H9 (cell line): ENCODE measurements around the gene ANGPT4. TPM values are rescaled to one million over a fixed set of nuclear protein-coding genes. Genes with fewer than 3 reads are reported as not detected.

ENCODE experiments used
- DNase-seq: peaks from one replicate; pipeline ENCODE4 v3.0.0-alpha.2; 2017
- H2AFZ ChIP-seq: one replicate; pipeline ENCODE4 v1.6.1; 2013; ENCODE audit warnings: mild to moderate bottlenecking, low read length, control low read depth, moderate library complexity
- H2AK5ac ChIP-seq: 2 replicates; pipeline ENCODE4 v1.6.1; 2013; ENCODE audit warnings: low read length, control low read depth, mixed read lengths; ENCODE audit not compliant: insufficient read length
- H2BK120ac ChIP-seq: one replicate; pipeline ENCODE4 v1.6.1; 2013; ENCODE audit warnings: low read depth, mild to moderate bottlenecking, low read length, control low read depth, inconsistent platforms; ENCODE audit not compliant: poor library complexity, severe bottlenecking
- H2BK12ac ChIP-seq: 2 replicates; pipeline ENCODE4 v1.6.1; 2013; ENCODE audit warnings: low read length, control low read depth, mixed read lengths, low read depth; ENCODE audit not compliant: insufficient read length
- H2BK15ac ChIP-seq: 2 replicates; pipeline ENCODE4 v1.6.1; 2013; ENCODE audit warnings: low read depth, low read length, control low read depth
- H2BK20ac ChIP-seq: one replicate; pipeline ENCODE4 v1.6.1; 2013; ENCODE audit warnings: low read depth, mild to moderate bottlenecking, low read length, control low read depth, inconsistent platforms; ENCODE audit not compliant: poor library complexity, severe bottlenecking
- H2BK5ac ChIP-seq: 2 replicates; pipeline ENCODE4 v1.6.1; 2013; ENCODE audit warnings: low read length, control low read depth, mixed read lengths; ENCODE audit not compliant: insufficient read length
- H3K14ac ChIP-seq: 2 replicates; pipeline ENCODE4 v1.6.1; 2013; ENCODE audit warnings: low read length, control low read depth; ENCODE audit not compliant: insufficient read depth
- H3K18ac ChIP-seq: 2 replicates; pipeline ENCODE4 v1.6.1; 2013; ENCODE audit warnings: low read depth, mild to moderate bottlenecking, mixed read lengths, low read length, control low read depth; ENCODE audit not compliant: insufficient read length
- H3K23ac ChIP-seq: 2 replicates; pipeline ENCODE4 v1.6.1; 2013; ENCODE audit warnings: low read length, control low read depth, mixed read lengths, low read depth; ENCODE audit not compliant: insufficient read length
- H3K23me2 ChIP-seq: 2 replicates; pipeline ENCODE4 v1.6.1; 2013; ENCODE audit warnings: low read depth, mild to moderate bottlenecking, mixed read lengths, low read length, control low read depth; ENCODE audit not compliant: insufficient read length, poor library complexity, severe bottlenecking
- H3K27ac ChIP-seq: 2 replicates; pipeline ENCODE4 v1.5.1; 2013; ENCODE audit warnings: low read length, control low read depth, mixed read lengths, low read depth; ENCODE audit not compliant: insufficient read length
- H3K27me3 ChIP-seq: 2 replicates; pipeline ENCODE4 v1.6.1; 2013; ENCODE audit warnings: low read length, control low read depth, inconsistent platforms; ENCODE audit not compliant: insufficient read depth
- H3K4ac ChIP-seq: 2 replicates; pipeline ENCODE4 v1.6.1; 2013; ENCODE audit warnings: low read depth, mild to moderate bottlenecking, control low read depth, inconsistent platforms, low read length, moderate library complexity
- H3K4me1 ChIP-seq: 2 replicates; pipeline ENCODE4 v1.6.1; 2013; ENCODE audit warnings: low read length, control low read depth, inconsistent platforms; ENCODE audit not compliant: insufficient read depth
- H3K4me2 ChIP-seq: 2 replicates; pipeline ENCODE4 v1.6.1; 2013; ENCODE audit warnings: low read length, control low read depth, mixed read lengths; ENCODE audit not compliant: insufficient read length, insufficient read depth
- H3K56ac ChIP-seq: 2 replicates; pipeline ENCODE4 v1.6.1; 2013; ENCODE audit warnings: low read depth, mild to moderate bottlenecking, mixed read lengths, low read length, control low read depth; ENCODE audit not compliant: insufficient read length
- H3K79me1 ChIP-seq: 2 replicates; pipeline ENCODE4 v1.6.1; 2013; ENCODE audit warnings: low read depth, mild to moderate bottlenecking, moderate library complexity, low read length, control low read depth, inconsistent platforms; ENCODE audit not compliant: insufficient read depth, poor library complexity, severe bottlenecking
- H3K79me2 ChIP-seq: 2 replicates; pipeline ENCODE4 v1.6.1; 2013; ENCODE audit warnings: low read length, control low read depth, inconsistent platforms; ENCODE audit not compliant: insufficient read depth
- H3K9ac ChIP-seq: 2 replicates; pipeline ENCODE4 v1.6.1; 2013; ENCODE audit warnings: low read length, control low read depth, mixed read lengths; ENCODE audit not compliant: insufficient read length; ENCODE audit errors: extremely low read depth
- H3K9me3 ChIP-seq: one replicate; pipeline ENCODE4 v1.6.1; 2013; ENCODE audit warnings: low read depth, low read length, inconsistent platforms; ENCODE audit not compliant: control insufficient read depth
- H3T11ph ChIP-seq: one replicate; pipeline ENCODE4 v1.6.1; 2013; ENCODE audit warnings: mild to moderate bottlenecking, low read length, control low read depth, inconsistent platforms
- H4K20me1 ChIP-seq: one replicate; pipeline ENCODE4 v1.6.1; 2013; ENCODE audit not compliant: control insufficient read depth, insufficient read length, insufficient read depth
- H4K5ac ChIP-seq: 2 replicates; pipeline ENCODE4 v1.6.1; 2013; ENCODE audit warnings: low read depth, mild to moderate bottlenecking, mixed read lengths, low read length, control low read depth; ENCODE audit not compliant: insufficient read length
- H4K8ac ChIP-seq: replicated peaks from 2 replicates; pipeline ENCODE4 v1.6.1; 2013; ENCODE audit warnings: low read length, control low read depth, mixed read lengths, low read depth; ENCODE audit not compliant: insufficient read length
- H4K91ac ChIP-seq: 2 replicates; pipeline ENCODE4 v1.6.1; 2013; ENCODE audit warnings: low read depth, mild to moderate bottlenecking, moderate library complexity, mixed read lengths, low read length, control low read depth; ENCODE audit not compliant: insufficient read length
- H3K27ac Mint-ChIP-seq, 3 experiments: 2 replicates in 2 of 3; 3 replicates in 1 of 3; pipeline ENCODE4 v1.8.0; 2020 to 2021; ENCODE audit warnings: mixed read lengths in 3 of 3, mild to moderate bottlenecking in 1 of 3, moderate library complexity in 1 of 3
- H3K27me3 Mint-ChIP-seq: 2 replicates; pipeline ENCODE4 v1.8.0; 2021; ENCODE audit warnings: low read depth, mild to moderate bottlenecking, moderate library complexity, mixed read lengths
- H3K36me3 Mint-ChIP-seq, 3 experiments: 2 replicates in 2 of 3; 3 replicates in 1 of 3; pipeline ENCODE4 v1.8.0; 2020 to 2021; ENCODE audit warnings: low read depth in 3 of 3, mixed read lengths in 3 of 3; ENCODE audit not compliant: insufficient read depth in 1 of 3
- H3K4me1 Mint-ChIP-seq, 2 experiments: 2 replicates each; pipeline ENCODE4 v1.8.0; 2020; ENCODE audit warnings: mixed read lengths in 2 of 2
- H3K4me3 Mint-ChIP-seq, 2 experiments: 2 replicates in 1 of 2; 3 replicates in 1 of 2; pipeline ENCODE4 v1.8.0; 2020 to 2021; ENCODE audit warnings: mild to moderate bottlenecking in 2 of 2, mixed read lengths in 2 of 2, moderate library complexity in 1 of 2
- H3K9me3 Mint-ChIP-seq, 2 experiments: 2 replicates in 1 of 2; 3 replicates in 1 of 2; pipeline ENCODE4 v1.8.0; 2020; ENCODE audit warnings: mild to moderate bottlenecking in 2 of 2, mixed read lengths in 2 of 2, moderate library complexity in 1 of 2
- WGBS: extraction: QIAGEN DNeasy Blood & Tissue Kit; methylation state at CpG from one replicate; pipeline ENCODE4 v1.1.7; 2013; ENCODE audit warnings: missing lambda C conversion rate, low lambda C conversion rate, mixed read lengths; ENCODE audit not compliant: insufficient read length; ENCODE audit errors: extremely low coverage; 5-methylcytosine and 5-hydroxymethylcytosine counted together
- total RNA-seq: library from RNA; stranded (reverse); gene quantifications from 2 replicates; pipeline ENCODE4 v1.2.1, GENCODE V29; 2021
- TF ChIP-seq, protein P1 (sequence below): fragments of 200-600 bp; sonication (generic); conservative IDR thresholded peaks from 3 replicates; pipeline ENCODE4 v1.8.0; 2021; ENCODE audit warnings: antibody characterized with exemption, mild to moderate bottlenecking

Gene ANGPT4
- total RNA-seq, 1 experiment from 2014 or later, result 0.11 TPM

DNA sequence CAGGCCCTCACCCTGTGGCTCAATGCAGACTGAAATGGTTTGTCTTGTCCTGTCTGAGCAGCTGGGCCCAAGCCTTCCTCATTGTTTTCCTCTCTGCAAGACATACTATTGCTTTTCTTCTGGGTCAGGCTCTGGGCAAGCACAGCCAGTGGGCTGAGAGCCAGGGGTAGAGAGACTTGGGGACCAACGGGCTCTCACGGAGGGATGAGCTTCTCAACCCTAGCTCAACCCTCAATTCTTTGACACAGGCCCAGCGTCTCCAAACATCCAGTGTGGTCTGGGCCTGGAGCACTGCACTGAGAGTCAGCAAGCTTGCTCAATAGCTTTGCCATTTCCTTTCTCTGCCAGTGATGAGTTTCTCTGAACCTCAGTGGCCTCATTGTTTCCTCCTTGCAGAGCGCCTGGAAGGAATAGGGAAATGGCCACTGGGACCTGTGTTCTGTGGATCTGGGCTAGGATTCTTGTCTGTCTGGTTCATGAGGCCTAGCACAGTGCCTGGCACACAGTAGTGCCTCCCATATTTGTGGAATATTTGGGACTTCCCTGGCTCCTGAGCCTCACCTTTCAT lies 9.3 kb downstream of the ANGPT4 start:
- Mint-ChIP-seq H3K27me3 (peaks cover 1% of the 10 kb centered on the region; the same call in 1 of the 2 replicates), H3K9me3 (no peaks in the 10 kb centered on the region), H3K4me1 (peaks cover 3 to 5% of the 10 kb centered on the region in 2 experiments; a peak in 3 of 4 replicates), H3K4me3 (no peak overlapping the region), H3K36me3 (no peaks in the 10 kb centered on the region), H3K27ac (no peak overlapping the region; a peak in 1 of 7 replicates)
- no peak overlapping the region for H4K5ac ChIP-seq
- H2BK5ac ChIP-seq, result no peak overlapping the region
- H4K8ac ChIP-seq, result no peak overlapping the region
- H3K4ac ChIP-seq, result no peak overlapping the region
- no peak overlapping the region for H2BK12ac ChIP-seq
- no peak overlapping the region for H2BK15ac ChIP-seq
- no peak overlapping the region for H2BK20ac ChIP-seq
- H4K20me1 ChIP-seq, result no peaks in the 10 kb centered on the region
- no peak overlapping the region for H3K18ac ChIP-seq
- no peaks in the 10 kb centered on the region for H3K79me1 ChIP-seq
- no peak overlapping the region for H2BK120ac ChIP-seq
- TF ChIP-seq, protein P1, sequence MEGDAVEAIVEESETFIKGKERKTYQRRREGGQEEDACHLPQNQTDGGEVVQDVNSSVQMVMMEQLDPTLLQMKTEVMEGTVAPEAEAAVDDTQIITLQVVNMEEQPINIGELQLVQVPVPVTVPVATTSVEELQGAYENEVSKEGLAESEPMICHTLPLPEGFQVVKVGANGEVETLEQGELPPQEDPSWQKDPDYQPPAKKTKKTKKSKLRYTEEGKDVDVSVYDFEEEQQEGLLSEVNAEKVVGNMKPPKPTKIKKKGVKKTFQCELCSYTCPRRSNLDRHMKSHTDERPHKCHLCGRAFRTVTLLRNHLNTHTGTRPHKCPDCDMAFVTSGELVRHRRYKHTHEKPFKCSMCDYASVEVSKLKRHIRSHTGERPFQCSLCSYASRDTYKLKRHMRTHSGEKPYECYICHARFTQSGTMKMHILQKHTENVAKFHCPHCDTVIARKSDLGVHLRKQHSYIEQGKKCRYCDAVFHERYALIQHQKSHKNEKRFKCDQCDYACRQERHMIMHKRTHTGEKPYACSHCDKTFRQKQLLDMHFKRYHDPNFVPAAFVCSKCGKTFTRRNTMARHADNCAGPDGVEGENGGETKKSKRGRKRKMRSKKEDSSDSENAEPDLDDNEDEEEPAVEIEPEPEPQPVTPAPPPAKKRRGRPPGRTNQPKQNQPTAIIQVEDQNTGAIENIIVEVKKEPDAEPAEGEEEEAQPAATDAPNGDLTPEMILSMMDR, result no peak
- H3K14ac ChIP-seq, result no peak overlapping the region
- WGBS, result no CpG with 5 or more reads among the region's 4 CpGs
- no peak overlapping the region for H3T11ph ChIP-seq
- H3K23me2 ChIP-seq, result no peaks in the 10 kb centered on the region
- H3K4me2 ChIP-seq, result no peak overlapping the region
- H2AFZ ChIP-seq, result no peak overlapping the region
- H3K23ac ChIP-seq, result no peak overlapping the region
- H4K91ac ChIP-seq, result no peak overlapping the region
- DNase-seq, result no peak
- H3K9ac ChIP-seq, result no peak overlapping the region
- H3K9me3 ChIP-seq, result no peaks in the 10 kb centered on the region
- H3K79me2 ChIP-seq, result no peaks in the 10 kb centered on the region
- H3K27ac ChIP-seq, result no peak overlapping the region
- no peaks in the 10 kb centered on the region for H3K4me1 ChIP-seq
- no peak overlapping the region for H2AK5ac ChIP-seq
- no peaks in the 10 kb centered on the region for H3K27me3 ChIP-seq
- no peak overlapping the region for H3K56ac ChIP-seq
